H1 (cell line): ENCODE measurements around the gene PABPN1. TPM values are rescaled to one million over a fixed set of nuclear protein-coding genes. Genes with fewer than 3 reads are reported as not detected.

Experiments used
- CTCF ChIA-PET: fragments of 300-600 bp; sonication (Branson Sonifier 250); formaldehyde crosslinking; loops from one replicate; lab custom pipeline; 2021; ENCODE audit not compliant: partially characterized antibody; lab: Charles Lee
- POLR2A ChIA-PET: fragments of 300-600 bp; sonication (Branson Sonifier 250); formaldehyde crosslinking; loops from one replicate; lab custom pipeline; 2021; ENCODE audit warnings: inconsistent platforms; ENCODE audit not compliant: partially characterized antibody; lab: Charles Lee
- DNase-seq, 2 experiments: peaks; one replicate each; pipeline versions ENCODE4 v3.0.0 to v3.0.0-alpha.2; 2010 to 2022; ENCODE audit warnings: low spot score in 2 of 2, low read depth in 1 of 2, mixed read lengths in 1 of 2
- FAIRE-seq: peaks from 2 replicates; lab custom pipeline; 2011; peaks lifted over from hg19 to GRCh38; lab: Jason Lieb, UNC
- H2AFZ ChIP-seq: 2 replicates; pipeline ENCODE4 v1.8.1; 2012; ENCODE audit warnings: low read length, inconsistent platforms
- H2AK5ac ChIP-seq: 2 replicates; pipeline ENCODE4 v1.6.1; 2013; ENCODE audit warnings: low read depth, low read length
- H2BK120ac ChIP-seq: replicated peaks from 2 replicates; pipeline ENCODE3; 2013; ENCODE audit warnings: low read depth, low read length, inconsistent platforms
- H2BK12ac ChIP-seq: 2 replicates; pipeline ENCODE4 v1.6.1; 2013; ENCODE audit warnings: low read depth, low read length
- H2BK15ac ChIP-seq: 2 replicates; pipeline ENCODE4 v1.6.1; 2013; ENCODE audit warnings: low read length
- H2BK20ac ChIP-seq: 2 replicates; pipeline ENCODE4 v1.6.1; 2013; ENCODE audit warnings: low read length
- H2BK5ac ChIP-seq: 2 replicates; pipeline ENCODE4 v1.6.1; 2013; ENCODE audit warnings: low read depth, low read length
- H3K14ac ChIP-seq: 2 replicates; pipeline ENCODE4 v1.6.1; 2013; ENCODE audit warnings: inconsistent platforms; ENCODE audit not compliant: insufficient read length
- H3K18ac ChIP-seq: 2 replicates; pipeline ENCODE4 v1.6.1; 2013; ENCODE audit warnings: low read length; ENCODE audit errors: extremely low read depth
- H3K23ac ChIP-seq: 2 replicates; pipeline ENCODE4 v1.6.1; 2013; ENCODE audit warnings: inconsistent platforms; ENCODE audit not compliant: insufficient read length
- H3K23me2 ChIP-seq: 2 replicates; pipeline ENCODE4 v1.6.1; 2013; ENCODE audit warnings: low read depth, low read length
- H3K27ac ChIP-seq: 2 replicates; pipeline ENCODE4 v1.6.1; 2011; ENCODE audit warnings: low read depth, low read length, inconsistent platforms
- H3K27me3 ChIP-seq, 4 experiments: replicated peaks in 1 of 4; 1 replicate in 1 of 4; 2 replicates in 3 of 4; pipeline versions ENCODE4 v1.6.1 to v1.8.1; 2011 to 2013; ENCODE audit warnings: low read length in 3 of 4, mild to moderate bottlenecking in 3 of 4, inconsistent platforms in 2 of 4, mixed read lengths in 2 of 4, moderate library complexity in 1 of 4; ENCODE audit not compliant: control insufficient read depth in 3 of 4, insufficient read depth in 3 of 4; ENCODE audit errors: extremely low read depth in 1 of 4
- H3K36me3 ChIP-seq, 4 experiments: 2 replicates each; pipeline versions ENCODE4 v1.6.1 to v1.8.1; 2011 to 2013; ENCODE audit warnings: mild to moderate bottlenecking in 4 of 4, low read length in 3 of 4, moderate library complexity in 2 of 4, control low read depth in 1 of 4, inconsistent platforms in 1 of 4; ENCODE audit not compliant: insufficient read depth in 4 of 4, control insufficient read depth in 2 of 4
- H3K4ac ChIP-seq: replicated peaks from 2 replicates; pipeline ENCODE3; 2013; ENCODE audit warnings: low read length, low read depth, mixed read lengths, inconsistent platforms; ENCODE audit not compliant: insufficient read length
- H3K4me1 ChIP-seq, 4 experiments: replicated peaks in 1 of 4; 1 replicate in 1 of 4; 2 replicates in 3 of 4; pipeline versions ENCODE4 v1.6.1 to v1.8.1; 2011 to 2013; ENCODE audit warnings: low read length in 3 of 4, inconsistent platforms in 2 of 4, mixed read lengths in 1 of 4; ENCODE audit not compliant: insufficient read depth in 4 of 4, control insufficient read depth in 3 of 4
- H3K4me2 ChIP-seq, 2 experiments: 2 replicates each; pipeline versions ENCODE4 v1.6.1 to v1.8.1; 2011 to 2013; ENCODE audit warnings: low read depth in 2 of 2, low read length in 2 of 2, control low read depth in 1 of 2, inconsistent platforms in 1 of 2, mild to moderate bottlenecking in 1 of 2; ENCODE audit not compliant: insufficient read depth in 1 of 2
- H3K4me3 ChIP-seq, 4 experiments: fragments of 200-600, 300-600 bp in 1 of 4; sonication (generic), shearing (Covaris generic), sonication (Bioruptor Twin) in 1 of 4; 2 replicates each; pipeline versions ENCODE4 v1.5.1 to v1.8.1; 2011 to 2016; ENCODE audit warnings: low read length in 4 of 4, low read depth in 3 of 4, control low read depth in 2 of 4, inconsistent platforms in 2 of 4, mild to moderate bottlenecking in 2 of 4, mixed read lengths in 1 of 4, moderate library complexity in 1 of 4; ENCODE audit not compliant: insufficient read depth in 2 of 4; ENCODE audit errors: extremely low read depth in 1 of 4
- H3K56ac ChIP-seq: replicated peaks from 2 replicates; pipeline ENCODE3; 2013; ENCODE audit warnings: low read depth, mild to moderate bottlenecking, mixed read lengths, low read length, inconsistent platforms; ENCODE audit not compliant: insufficient read length
- H3K79me1 ChIP-seq: 2 replicates; pipeline ENCODE4 v1.6.1; 2013; ENCODE audit warnings: low read depth, low read length, control low read depth
- H3K79me2 ChIP-seq, 2 experiments: 2 replicates each; pipeline versions ENCODE4 v1.6.1 to v1.8.1; 2012 to 2013; ENCODE audit warnings: low read length in 2 of 2, mild to moderate bottlenecking in 2 of 2, inconsistent platforms in 1 of 2; ENCODE audit not compliant: insufficient read depth in 2 of 2, control insufficient read depth in 1 of 2
- H3K9ac ChIP-seq, 4 experiments: replicated peaks in 1 of 4; 1 replicate in 1 of 4; 2 replicates in 3 of 4; pipeline versions ENCODE4 v1.6.1 to v1.8.1; 2011 to 2013; ENCODE audit warnings: low read depth in 3 of 4, low read length in 3 of 4, control low read depth in 2 of 4, mild to moderate bottlenecking in 2 of 4, moderate library complexity in 2 of 4, inconsistent platforms in 1 of 4; ENCODE audit errors: extremely low read depth in 1 of 4
- H3K9me3 ChIP-seq, 2 experiments: 2 replicates each; pipeline versions ENCODE4 v1.6.1 to v1.8.1; 2012 to 2013; ENCODE audit warnings: mild to moderate bottlenecking in 2 of 2, moderate library complexity in 2 of 2, control low read depth in 1 of 2, inconsistent platforms in 1 of 2, low read depth in 1 of 2, low read length in 1 of 2, mixed read lengths in 1 of 2; ENCODE audit not compliant: insufficient read depth in 2 of 2
- H4K20me1 ChIP-seq, 2 experiments: replicated peaks in 1 of 2; 2 replicates each; pipeline versions ENCODE3 to v1.8.1; 2011 to 2013; ENCODE audit warnings: inconsistent platforms in 2 of 2, low read length in 2 of 2, mild to moderate bottlenecking in 1 of 2; ENCODE audit not compliant: insufficient read depth in 2 of 2, control insufficient read depth in 1 of 2
- H4K5ac ChIP-seq: 2 replicates; pipeline ENCODE4 v1.6.1; 2013; ENCODE audit warnings: low read length, low read depth, mixed read lengths, inconsistent platforms; ENCODE audit not compliant: insufficient read length
- H4K8ac ChIP-seq: 2 replicates; pipeline ENCODE4 v1.8.0; 2013; ENCODE audit warnings: mild to moderate bottlenecking, moderate library complexity, low read length, inconsistent platforms; ENCODE audit not compliant: insufficient read depth; ENCODE audit errors: extremely low read depth
- H4K91ac ChIP-seq: replicated peaks from 2 replicates; pipeline ENCODE3; 2013; ENCODE audit warnings: low read length, mixed read lengths, inconsistent platforms; ENCODE audit not compliant: insufficient read length
- CHD1 ChIP-seq: IDR thresholded peaks from 2 replicates; pipeline ENCODE4 v1.6.1; 2012; ENCODE audit warnings: low read depth, low read length, improper control_type of control experiment
- EGR1 ChIP-seq: IDR thresholded peaks from 2 replicates; pipeline ENCODE4 v1.6.1; 2011; ENCODE audit warnings: low read depth, low read length, borderline replicate concordance
- HDAC2 ChIP-seq, 2 experiments: fragments of 300-600 bp in 1 of 2; sonication (generic) in 1 of 2; IDR thresholded peaks; 2 replicates each; pipeline ENCODE4 v1.6.1; 2011 to 2012; ENCODE audit warnings: low read depth in 2 of 2, low read length in 2 of 2, mild to moderate bottlenecking in 2 of 2, moderate library complexity in 2 of 2, borderline replicate concordance in 1 of 2, inconsistent platforms in 1 of 2
- JUND ChIP-seq: IDR thresholded peaks from 2 replicates; pipeline ENCODE4 v1.6.1; 2011; ENCODE audit warnings: mild to moderate bottlenecking, improper control_type of control experiment, low read length
- KDM1A ChIP-seq: fragments of 200-600, 300-600 bp; sonication (generic); IDR thresholded peaks from 2 replicates; pipeline ENCODE4 v1.7.1; 2016; ENCODE audit warnings: mild to moderate bottlenecking, low read length, borderline replicate concordance
- NRF1 ChIP-seq: IDR thresholded peaks from 2 replicates; pipeline ENCODE4 v1.6.1; 2011; ENCODE audit warnings: mild to moderate bottlenecking, low read depth, low read length, improper control_type of control experiment
- POLR2A ChIP-seq, 2 experiments: IDR thresholded peaks; 1 replicate in 1 of 2; 2 replicates in 1 of 2; pipeline ENCODE4 v1.6.1; 2011; ENCODE audit warnings: low read depth in 2 of 2, low read length in 2 of 2, mild to moderate bottlenecking in 2 of 2; ENCODE audit errors: control extremely low read depth in 1 of 2
- RFX5 ChIP-seq: IDR thresholded peaks from 2 replicates; pipeline ENCODE4 v1.6.1; 2011; ENCODE audit warnings: low read depth, low read length, improper control_type of control experiment, borderline replicate concordance
- SAP30 ChIP-seq: fragments of 300-600 bp; sonication (generic); IDR thresholded peaks from 2 replicates; pipeline ENCODE4 v1.7.1; 2012; ENCODE audit warnings: low read length, moderate library complexity, mild to moderate bottlenecking, inconsistent platforms; ENCODE audit not compliant: insufficient read depth, insufficient replicate concordance
- WGBS, 2 experiments: shearing (Covaris generic) in 1 of 2; methylation state at CpG; one replicate each; pipeline versions ENCODE4 v1.1.6 to v1.1.7; 2013 to 2015; ENCODE audit warnings: low lambda C conversion rate in 2 of 2, mixed read lengths in 2 of 2, inconsistent platforms in 1 of 2, low coverage in 1 of 2, missing lambda C conversion rate in 1 of 2; ENCODE audit not compliant: insufficient replicate concordance in 2 of 2, insufficient coverage in 1 of 2, insufficient read length in 1 of 2; ENCODE audit errors: extremely low coverage in 1 of 2, missing lambda C conversion rate in 1 of 2; 5-methylcytosine and 5-hydroxymethylcytosine counted together
- polyA plus RNA-seq, 7 experiments: library from polyadenylated mRNA; depleted of rRNA in 3 of 7; stranded (reverse) in 5 of 7; unstranded in 2 of 7; fragments of >200 nt in 5 of 7; fragments of 200-250 nt in 2 of 7; gene quantifications; 1 replicate in 5 of 7; 2 replicates in 1 of 7; 4 replicates in 1 of 7; pipeline versions ENCODE4 v1.2.1 to v1.2.3, GENCODE V29; 2011 to 2013; ENCODE audit warnings: missing spikeins in 2 of 7, mixed read lengths in 2 of 7
- total RNA-seq: library from RNA; stranded (reverse); fragmentation: NEBNext Ultra II Directional; extraction: Animal tissue kit (Norgen Biotek cat#: 25700); gene quantifications from 2 replicates; pipeline ENCODE4 v1.2.1, GENCODE V29; 2021
- TF ChIP-seq, protein P1 (sequence below), 3 experiments: IDR thresholded peaks; 1 replicate in 2 of 3; 2 replicates in 1 of 3; pipeline versions ENCODE4 v1.5.1 to v1.6.1; 2011; ENCODE audit warnings: low read length in 3 of 3, mild to moderate bottlenecking in 3 of 3, inconsistent platforms in 2 of 3, low read depth in 1 of 3, moderate library complexity in 1 of 3; ENCODE audit not compliant: insufficient read depth in 1 of 3; ENCODE audit errors: control extremely low read depth in 1 of 3

The PABPN1 gene
- total and polyA plus RNA-seq, 2 of the 8 experiments (the other 6 are each of a cell fraction or from before 2014, with no cell fraction given), result 300 to 331 TPM

DNA sequence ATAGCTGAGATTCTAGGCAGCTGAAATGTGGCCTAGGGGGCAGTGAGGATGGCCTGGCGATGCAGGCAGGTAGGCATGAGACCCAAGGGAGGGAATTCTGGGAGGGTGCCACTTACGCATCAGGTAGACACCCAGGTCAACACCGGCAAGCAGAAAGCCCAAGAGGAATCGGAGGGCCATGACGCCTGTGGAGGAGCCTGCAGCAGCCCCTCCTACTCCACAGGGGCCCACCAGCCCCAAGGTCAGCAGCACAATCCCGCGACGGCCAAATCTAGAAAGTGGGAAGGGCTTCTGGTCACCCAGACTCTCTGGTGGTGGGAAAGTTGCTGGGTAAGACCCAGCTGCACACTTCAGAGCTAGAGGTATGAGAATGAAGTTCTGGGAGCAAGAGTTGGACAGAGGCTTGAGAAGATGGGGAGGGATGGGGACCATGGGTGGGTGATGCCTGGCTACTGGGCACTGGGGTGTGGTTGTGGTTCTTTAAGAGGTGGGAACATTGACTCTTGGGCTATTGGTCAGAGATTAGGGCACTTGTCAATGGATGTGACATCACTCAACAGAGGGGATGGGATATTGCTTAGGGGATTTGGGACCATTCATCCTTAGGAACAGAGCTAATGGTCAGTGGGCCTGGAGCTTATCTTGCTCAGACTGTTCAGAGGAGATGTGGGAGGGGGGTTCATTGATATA, 28.0 kb downstream of the PABPN1 start:
- FAIRE-seq (no peak), DNase-seq (no peak)
- Histone ChIP-seq H3K4me3 (no peak overlapping the region), H3K79me2 (no peaks in the 10 kb centered on the region), H3K36me3 (no peaks in the 10 kb centered on the region), H3K56ac (no peak overlapping the region), H4K20me1 (peaks cover 0 to 3% of the 10 kb centered on the region in 2 experiments), H3K23me2 (peaks cover 10% of the 10 kb centered on the region), H3K23ac (no peak overlapping the region), H3K27me3 (peaks cover 0 to 12% (median 9%) of the 10 kb centered on the region in 4 experiments; a peak in 6 of 7 replicates), H4K5ac (no peak overlapping the region), H2BK120ac (no peak overlapping the region), H4K8ac (no peak overlapping the region; the same call in 1 of the 2 replicates), H3K4me1 (peaks cover 1 to 7% (median 2%) of the 10 kb centered on the region in 4 experiments), H2AK5ac (no peak overlapping the region), H3K14ac (no peak overlapping the region), H3K79me1 (no peaks in the 10 kb centered on the region), H3K4me2 (no peak overlapping the region), H4K91ac (no peak overlapping the region), H2AFZ (no peak overlapping the region), H3K27ac (no peak overlapping the region), H3K4ac (no peak overlapping the region), H3K9me3 (no peaks in the 10 kb centered on the region), H3K18ac (no peak overlapping the region), H2BK20ac (no peak overlapping the region), H2BK12ac (no peak overlapping the region), H2BK5ac (no peak overlapping the region), H2BK15ac (no peak overlapping the region), H3K9ac (no peak overlapping the region)
- 74% methylated on average over 8 of the region's 8 CpGs; no CpG with 5 or more reads in 1 of the 2 experiments for WGBS, 2 experiments
- POLR2A ChIA-PET, result interaction anchor here (6.4 kb wide), 1 partner anchor 14 kb away, joined by 73 read pairs; the partner anchor contains the start of gene EFS
- CTCF ChIA-PET, result interaction anchor here (1.0 to 5.9 kb wide), 6 partner anchors 10 to 55 kb away, joined by 3 to 69 read pairs (median 3); no protein-coding TSS in a partner anchor
- TF ChIP-seq CHD1 (no peak), POLR2A (IDR thresholded peaks at IDR 0.05; ENCODE audit: control extremely low read depth in 1 of 2, low read depth in 2 of 2, low read length in 2 of 2) (no peak), SAP30 (no peak), NRF1 (no peak), RFX5 (no peak), KDM1A (no peak), JUND (no peak), HDAC2 (IDR thresholded peaks at IDR 0.05; ENCODE audit: borderline replicate concordance in 1 of 2, low read depth in 2 of 2, low read length in 2 of 2) (no peak), EGR1 (no peak)
- TF ChIP-seq, protein P1, sequence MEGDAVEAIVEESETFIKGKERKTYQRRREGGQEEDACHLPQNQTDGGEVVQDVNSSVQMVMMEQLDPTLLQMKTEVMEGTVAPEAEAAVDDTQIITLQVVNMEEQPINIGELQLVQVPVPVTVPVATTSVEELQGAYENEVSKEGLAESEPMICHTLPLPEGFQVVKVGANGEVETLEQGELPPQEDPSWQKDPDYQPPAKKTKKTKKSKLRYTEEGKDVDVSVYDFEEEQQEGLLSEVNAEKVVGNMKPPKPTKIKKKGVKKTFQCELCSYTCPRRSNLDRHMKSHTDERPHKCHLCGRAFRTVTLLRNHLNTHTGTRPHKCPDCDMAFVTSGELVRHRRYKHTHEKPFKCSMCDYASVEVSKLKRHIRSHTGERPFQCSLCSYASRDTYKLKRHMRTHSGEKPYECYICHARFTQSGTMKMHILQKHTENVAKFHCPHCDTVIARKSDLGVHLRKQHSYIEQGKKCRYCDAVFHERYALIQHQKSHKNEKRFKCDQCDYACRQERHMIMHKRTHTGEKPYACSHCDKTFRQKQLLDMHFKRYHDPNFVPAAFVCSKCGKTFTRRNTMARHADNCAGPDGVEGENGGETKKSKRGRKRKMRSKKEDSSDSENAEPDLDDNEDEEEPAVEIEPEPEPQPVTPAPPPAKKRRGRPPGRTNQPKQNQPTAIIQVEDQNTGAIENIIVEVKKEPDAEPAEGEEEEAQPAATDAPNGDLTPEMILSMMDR (IDR thresholded peaks at IDR 0.05; ENCODE audit: control extremely low read depth in 1 of 3, insufficient read depth in 1 of 3, low read depth in 1 of 3, low read length in 3 of 3), result no peak
